HepG2 (cell line): ENCODE measurements around the gene ESR2. TPM values are rescaled to one million over a fixed set of nuclear protein-coding genes. Genes with fewer than 3 reads are reported as not detected.

Experiments used
- ATAC-seq: fragments of 200-7000 bp; cut with Tn5 transposase; 3 replicates; pipeline ENCODE4 v1.9.1; 2020; ENCODE audit warnings: mild to moderate bottlenecking, moderate library complexity
- BruUV-seq: library from RNA; stranded (reverse); fragments of 400-500 nt; replicated peaks from 2 replicates; lab custom pipeline; 2021; lab: Mats Ljungman, UMichigan
- CTCF ChIA-PET: fragments of 300-600 bp; formaldehyde crosslinking; extraction: SDS; loops from one replicate; lab custom pipeline; 2021; ENCODE audit warnings: low total read pairs, inconsistent platforms, low intra/inter-chr PET ratio; lab: Yijun Ruan, JAX
- POLR2A ChIA-PET: fragments of 350-600 bp; sonication (Branson Sonifier 250); formaldehyde crosslinking; loops from one replicate; lab custom pipeline; 2020; ENCODE audit warnings: antibody characterized with exemption, inconsistent platforms; lab: Yijun Ruan, JAX
- DNase-seq: peaks from one replicate; pipeline ENCODE4 v3.0.0-alpha.2; 2015; ENCODE audit warnings: low spot score
- FAIRE-seq: peaks from 3 replicates; lab custom pipeline; 2011; peaks lifted over from hg19 to GRCh38; lab: Jason Lieb, UNC
- H2AFZ ChIP-seq: one replicate; pipeline ENCODE4 v1.6.1; 2011; ENCODE audit warnings: low read length, inconsistent platforms
- H3K27ac ChIP-seq: fragments of 300-600 bp; 3 replicates; pipeline ENCODE4 v1.8.0; 2011; ENCODE audit warnings: mixed run types, mild to moderate bottlenecking, mixed read lengths, low read length, inconsistent platforms; ENCODE audit not compliant: insufficient read depth; ENCODE audit errors: extremely low read length
- H3K27me3 ChIP-seq, 2 experiments: fragments of 200-600 bp in 1 of 2; 2 replicates in 1 of 2; 3 replicates in 1 of 2; pipeline versions ENCODE4 v1.6.0 to v1.8.0; 2011; ENCODE audit warnings: low read length in 2 of 2, mild to moderate bottlenecking in 2 of 2, moderate library complexity in 2 of 2, inconsistent platforms in 1 of 2; ENCODE audit not compliant: insufficient read depth in 2 of 2, control insufficient read depth in 1 of 2
- H3K36me3 ChIP-seq, 2 experiments: fragments of 200-600 bp in 1 of 2; replicated peaks in 1 of 2; 2 replicates in 1 of 2; 3 replicates in 1 of 2; pipeline versions ENCODE4 v1.5.1 to v1.8.0; 2011; ENCODE audit warnings: low read length in 2 of 2, inconsistent platforms in 1 of 2; ENCODE audit not compliant: insufficient read depth in 2 of 2, control insufficient read depth in 1 of 2
- H3K4me1 ChIP-seq: 2 replicates; pipeline ENCODE4 v1.5.1; 2012; ENCODE audit warnings: low read length, inconsistent platforms; ENCODE audit not compliant: insufficient read depth
- H3K4me2 ChIP-seq: 2 replicates; pipeline ENCODE4 v1.6.0; 2011; ENCODE audit warnings: low read depth, low read length, inconsistent platforms
- H3K4me3 ChIP-seq, 3 experiments: fragments of 200-600 bp in 1 of 3; sonication (generic), shearing (Covaris generic) in 1 of 3; replicated peaks in 1 of 3; 2 replicates each; pipeline ENCODE4 v1.5.1; 2011 to 2016; ENCODE audit warnings: low read length in 3 of 3, inconsistent platforms in 2 of 3, low read depth in 2 of 3, mild to moderate bottlenecking in 2 of 3, control low read depth in 1 of 3, mixed read lengths in 1 of 3; ENCODE audit not compliant: insufficient read depth in 1 of 3
- H3K79me2 ChIP-seq: one replicate; pipeline ENCODE4 v1.6.1; 2011; ENCODE audit warnings: low read length, inconsistent platforms; ENCODE audit not compliant: insufficient read depth
- H3K9ac ChIP-seq: 2 replicates; pipeline ENCODE4 v1.6.0; 2011; ENCODE audit warnings: mild to moderate bottlenecking, low read depth, low read length, inconsistent platforms; ENCODE audit not compliant: insufficient read depth
- H3K9me3 ChIP-seq: 2 replicates; pipeline ENCODE4 v1.5.1; 2012; ENCODE audit warnings: mild to moderate bottlenecking, low read length
- H4K20me1 ChIP-seq: 2 replicates; pipeline ENCODE4 v1.6.0; 2011; ENCODE audit warnings: inconsistent platforms, mild to moderate bottlenecking, low read length, moderate library complexity; ENCODE audit not compliant: insufficient read depth
- RXRB ChIP-seq: IDR thresholded peaks from 2 replicates; pipeline ENCODE4 v1.6.1; 2016; ENCODE audit warnings: borderline replicate concordance, missing genetic modification reagents, missing compliant biosample characterization
- SAFB2 ChIP-seq: sonication (generic); formaldehyde crosslinking; IDR thresholded peaks from 2 replicates; pipeline ENCODE4 v1.5.1; 2020; ENCODE audit warnings: missing genetic modification reagents, low read depth, mild to moderate bottlenecking, borderline replicate concordance
- SOX13 ChIP-seq, 3 experiments: fragments of 450-650 bp in 1 of 3; sonication (generic) in 1 of 3; formaldehyde crosslinking in 1 of 3; IDR thresholded peaks in 2 of 3; conservative IDR thresholded peaks in 1 of 3; 2 replicates each; pipeline versions ENCODE4 v1.5.0 to v1.6.1; 2016 to 2020; ENCODE audit warnings: antibody characterized with exemption in 1 of 3, mild to moderate bottlenecking in 1 of 3, missing compliant biosample characterization in 1 of 3, missing genetic modification reagents in 1 of 3, moderate library complexity in 1 of 3
- ZNF619 ChIP-seq: sonication (generic); formaldehyde crosslinking; IDR thresholded peaks from 2 replicates; pipeline ENCODE4 v1.4.0; 2020; ENCODE audit warnings: mild to moderate bottlenecking, missing genetic modification reagents
- ZNF83 ChIP-seq: sonication (generic); formaldehyde crosslinking; IDR thresholded peaks from 2 replicates; pipeline ENCODE4 v1.4.0; 2020; ENCODE audit warnings: missing genetic modification reagents, mild to moderate bottlenecking, borderline replicate concordance
- WGBS: methylation state at CpG from one replicate; pipeline ENCODE4 v1.1.6; 2017; ENCODE audit warnings: low lambda C conversion rate; 5-methylcytosine and 5-hydroxymethylcytosine counted together
- in situ Hi-C: cut with HindIII; loops from 2 replicates; pipeline ENCODE4 v1.10.0; 2017; ENCODE audit warnings: low pct_unique_long_range_greater_than_20kb; ENCODE audit not compliant: extremely low pct_ligation_motif_present
- intact Hi-C: fragments of 100-400 bp; cut with micrococcal nuclease; formaldehyde crosslinking; loops from one replicate; pipeline ENCODE4 v1.10.0; 2022; ENCODE audit not compliant: unreplicated experiment
- polyA plus RNA-seq, 8 experiments: library from polyadenylated mRNA; depleted of rRNA in 3 of 8; stranded (reverse) in 7 of 8; unstranded in 1 of 8; fragments of >200 nt; fragmentation: Illumina TruSeq in 4 of 8; extraction: Trizol in 4 of 8; gene quantifications; 2 replicates each; pipeline versions ENCODE4 v1.2.1 to v1.2.3, GENCODE V29; 2011 to 2016; ENCODE audit warnings: low read depth in 4 of 8, missing spikeins in 1 of 8, mixed read lengths in 1 of 8; ENCODE audit not compliant: insufficient read depth in 1 of 8
- total RNA-seq, 5 experiments: library from RNA; depleted of rRNA; stranded (reverse); fragments of >200 nt; fragmentation: Illumina TruSeq; extraction: Trizol; gene quantifications; 2 replicates each; pipeline ENCODE4 v1.2.3, GENCODE V29; 2016; ENCODE audit warnings: low read depth in 1 of 5
- TF ChIP-seq, protein P1 (sequence below): sonication (generic); formaldehyde crosslinking; IDR thresholded peaks from 2 replicates; pipeline ENCODE4 v1.9.0; 2021; ENCODE audit warnings: mild to moderate bottlenecking, missing genetic modification reagents

ESR2 gene
- total and polyA plus RNA-seq, 2 of the 13 experiments (the other 11 are each of a cell fraction or from before 2014, with no cell fraction given): 0.01 to 0.04 TPM

DNA sequence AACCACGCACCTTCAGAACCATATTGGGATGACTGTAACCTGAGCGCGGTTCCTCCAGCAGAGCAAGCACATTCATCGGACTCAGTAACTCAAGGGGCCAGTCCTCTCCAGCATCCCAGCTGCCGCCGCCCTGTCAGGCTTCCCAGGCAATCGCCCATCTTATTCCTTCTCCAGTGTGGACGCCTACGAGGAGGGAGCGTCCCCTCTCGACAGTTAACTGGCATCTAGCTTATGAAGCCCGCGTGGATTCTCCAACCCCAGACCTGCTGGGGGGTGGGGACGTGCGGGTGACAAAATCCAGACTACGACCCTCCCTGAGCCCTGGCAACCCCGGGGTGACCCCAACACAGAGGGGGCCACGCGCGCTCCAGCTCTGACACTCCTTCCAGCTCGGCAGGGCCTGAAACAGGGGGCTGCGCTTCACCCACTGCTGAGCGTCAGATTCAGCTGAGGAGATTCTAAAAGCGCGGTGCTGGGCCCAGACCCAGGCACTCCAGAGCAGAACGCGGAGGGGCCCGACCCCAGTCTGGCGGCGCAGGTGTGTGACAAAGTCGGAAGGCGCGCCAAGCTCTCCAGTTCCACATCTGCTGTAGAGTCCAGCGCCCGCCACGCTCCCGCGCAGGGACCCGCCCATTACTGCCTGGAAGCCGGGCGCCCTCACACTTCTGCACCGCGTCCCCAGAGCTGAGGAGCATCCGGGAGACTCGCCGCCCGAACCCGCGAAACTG, 43.9 kb upstream of the ESR2 start (continued):
- TF ChIP-seq, protein P1, sequence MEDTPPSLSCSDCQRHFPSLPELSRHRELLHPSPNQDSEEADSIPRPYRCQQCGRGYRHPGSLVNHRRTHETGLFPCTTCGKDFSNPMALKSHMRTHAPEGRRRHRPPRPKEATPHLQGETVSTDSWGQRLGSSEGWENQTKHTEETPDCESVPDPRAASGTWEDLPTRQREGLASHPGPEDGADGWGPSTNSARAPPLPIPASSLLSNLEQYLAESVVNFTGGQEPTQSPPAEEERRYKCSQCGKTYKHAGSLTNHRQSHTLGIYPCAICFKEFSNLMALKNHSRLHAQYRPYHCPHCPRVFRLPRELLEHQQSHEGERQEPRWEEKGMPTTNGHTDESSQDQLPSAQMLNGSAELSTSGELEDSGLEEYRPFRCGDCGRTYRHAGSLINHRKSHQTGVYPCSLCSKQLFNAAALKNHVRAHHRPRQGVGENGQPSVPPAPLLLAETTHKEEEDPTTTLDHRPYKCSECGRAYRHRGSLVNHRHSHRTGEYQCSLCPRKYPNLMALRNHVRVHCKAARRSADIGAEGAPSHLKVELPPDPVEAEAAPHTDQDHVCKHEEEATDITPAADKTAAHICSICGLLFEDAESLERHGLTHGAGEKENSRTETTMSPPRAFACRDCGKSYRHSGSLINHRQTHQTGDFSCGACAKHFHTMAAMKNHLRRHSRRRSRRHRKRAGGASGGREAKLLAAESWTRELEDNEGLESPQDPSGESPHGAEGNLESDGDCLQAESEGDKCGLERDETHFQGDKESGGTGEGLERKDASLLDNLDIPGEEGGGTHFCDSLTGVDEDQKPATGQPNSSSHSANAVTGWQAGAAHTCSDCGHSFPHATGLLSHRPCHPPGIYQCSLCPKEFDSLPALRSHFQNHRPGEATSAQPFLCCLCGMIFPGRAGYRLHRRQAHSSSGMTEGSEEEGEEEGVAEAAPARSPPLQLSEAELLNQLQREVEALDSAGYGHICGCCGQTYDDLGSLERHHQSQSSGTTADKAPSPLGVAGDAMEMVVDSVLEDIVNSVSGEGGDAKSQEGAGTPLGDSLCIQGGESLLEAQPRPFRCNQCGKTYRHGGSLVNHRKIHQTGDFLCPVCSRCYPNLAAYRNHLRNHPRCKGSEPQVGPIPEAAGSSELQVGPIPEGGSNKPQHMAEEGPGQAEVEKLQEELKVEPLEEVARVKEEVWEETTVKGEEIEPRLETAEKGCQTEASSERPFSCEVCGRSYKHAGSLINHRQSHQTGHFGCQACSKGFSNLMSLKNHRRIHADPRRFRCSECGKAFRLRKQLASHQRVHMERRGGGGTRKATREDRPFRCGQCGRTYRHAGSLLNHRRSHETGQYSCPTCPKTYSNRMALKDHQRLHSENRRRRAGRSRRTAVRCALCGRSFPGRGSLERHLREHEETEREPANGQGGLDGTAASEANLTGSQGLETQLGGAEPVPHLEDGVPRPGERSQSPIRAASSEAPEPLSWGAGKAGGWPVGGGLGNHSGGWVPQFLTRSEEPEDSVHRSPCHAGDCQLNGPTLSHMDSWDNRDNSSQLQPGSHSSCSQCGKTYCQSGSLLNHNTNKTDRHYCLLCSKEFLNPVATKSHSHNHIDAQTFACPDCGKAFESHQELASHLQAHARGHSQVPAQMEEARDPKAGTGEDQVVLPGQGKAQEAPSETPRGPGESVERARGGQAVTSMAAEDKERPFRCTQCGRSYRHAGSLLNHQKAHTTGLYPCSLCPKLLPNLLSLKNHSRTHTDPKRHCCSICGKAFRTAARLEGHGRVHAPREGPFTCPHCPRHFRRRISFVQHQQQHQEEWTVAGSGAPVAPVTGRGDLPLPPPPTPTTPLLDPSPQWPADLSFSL (CRISPR knock-in tag): no peak
- no peak for TF ChIP-seq SOX13 (IDR thresholded peaks at IDR 0.05)
- TF ChIP-seq SOX13 (CRISPR knock-in tag; conservative IDR thresholded peaks at IDR 0.05 in 1 of 2, IDR thresholded peaks at IDR 0.05 in 1 of 2): no peak
- TF ChIP-seq ZNF619 (CRISPR knock-in tag): no peak
- TF ChIP-seq RXRB (CRISPR knock-in tag): no peak
- TF ChIP-seq, all 625 proteins: peak for 66

DNA sequence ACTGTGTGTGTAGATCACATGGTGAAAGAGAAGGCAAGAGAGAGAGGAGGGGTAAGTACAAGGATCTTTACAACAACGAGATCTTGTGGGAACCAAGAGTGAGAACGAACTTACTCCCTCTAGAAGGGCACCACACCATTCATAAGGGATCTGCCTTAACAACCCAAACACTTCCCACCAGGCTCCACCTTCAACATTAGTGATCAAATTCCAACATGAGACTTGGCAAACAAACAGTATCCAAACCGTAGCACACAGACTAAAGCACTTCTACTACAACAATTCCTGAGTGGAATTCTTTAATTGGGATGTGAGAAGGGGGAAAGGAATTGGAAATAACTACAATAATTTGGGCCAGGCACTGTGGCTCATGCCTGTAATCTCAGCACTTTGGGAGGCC, 35.0 kb upstream of the ESR2 start:
- DNase-seq (no peak), FAIRE-seq (no peak), ATAC-seq (peak; percentile 52; the same call in 1 of the 3 replicates)
- Histone ChIP-seq H3K4me2 (peak overlapping the region; percentile 27; the same call in 1 of the 2 replicates), H3K36me3 (no peaks in the 10 kb centered on the region), H2AFZ (peak overlapping the region; percentile 72), H3K27me3 (no peaks in the 10 kb centered on the region), H3K9me3 (no peaks in the 10 kb centered on the region), H3K9ac (no peak overlapping the region), H3K27ac (no peak overlapping the region), H4K20me1 (no peaks in the 10 kb centered on the region), H3K4me1 (peaks cover 15% of the 10 kb centered on the region), H3K4me3 (no peak overlapping the region), H3K79me2 (no peaks in the 10 kb centered on the region)
- 0% methylated on average over 3 of the region's 3 CpGs for WGBS
- CTCF ChIA-PET: no interaction called here
- TF ChIP-seq ZNF83 (CRISPR knock-in tag) (no peak), SAFB2 (CRISPR knock-in tag) (no peak)
- POLR2A ChIA-PET: no interaction called here
- intact Hi-C loops: no loop called here
- in situ Hi-C loops: no loop called here
- BruUV-seq: no TSS peak
